Aorta (tissue), 5 donors: ENCODE measurements around the gene VSNL1. TPM values are rescaled to one million over a fixed set of nuclear protein-coding genes. Genes with fewer than 3 reads are reported as not detected.

Source experiments
- ATAC-seq: fragments of 200-7000 bp; cut with Tn5 transposase; one replicate; pipeline ENCODE4 v1.9.1; 2022; ENCODE audit warnings: moderate library complexity; ENCODE audit not compliant: low FRiP score
- DNase-seq, 2 donors: peaks; one replicate each; pipeline ENCODE4 v3.0.0-alpha.2; 2020
- H3K27ac ChIP-seq, 2 donors: one replicate each; pipeline ENCODE4 v1.5.1; 2013; ENCODE audit warnings: low read length in 2 of 2, mild to moderate bottlenecking in 2 of 2, moderate library complexity in 2 of 2, control low read depth in 1 of 2, inconsistent platforms in 1 of 2, low read depth in 1 of 2
- H3K27me3 ChIP-seq, 2 donors: one replicate each; pipeline ENCODE4 v1.6.1; 2013; ENCODE audit warnings: control low read depth in 1 of 2, low read length in 1 of 2, mild to moderate bottlenecking in 1 of 2, moderate library complexity in 1 of 2; ENCODE audit not compliant: insufficient read depth in 2 of 2, control insufficient read depth in 1 of 2
- H3K36me3 ChIP-seq, 2 donors: one replicate each; pipeline ENCODE4 v1.6.1; 2013; ENCODE audit warnings: control low read depth in 1 of 2, low read length in 1 of 2, mild to moderate bottlenecking in 1 of 2; ENCODE audit not compliant: insufficient read depth in 2 of 2, control insufficient read depth in 1 of 2
- H3K4me1 ChIP-seq, 2 donors: one replicate each; pipeline ENCODE4 v1.6.1; 2013; ENCODE audit warnings: low read length in 2 of 2, control low read depth in 1 of 2, mild to moderate bottlenecking in 1 of 2, moderate library complexity in 1 of 2; ENCODE audit not compliant: insufficient read depth in 2 of 2, control insufficient read depth in 1 of 2
- H3K4me3 ChIP-seq, 2 donors: one replicate each; pipeline ENCODE4 v1.5.1; 2013; ENCODE audit warnings: low read length in 2 of 2, control low read depth in 1 of 2, mild to moderate bottlenecking in 1 of 2
- H3K9me3 ChIP-seq: one replicate; pipeline ENCODE4 v1.6.1; 2013; ENCODE audit warnings: mild to moderate bottlenecking, low read length; ENCODE audit not compliant: control insufficient read depth
- WGBS, 2 donors: extraction: QIAGEN DNeasy Blood & Tissue Kit; methylation state at CpG; one replicate each; pipeline ENCODE4 v1.1.7; 2013; 5-methylcytosine and 5-hydroxymethylcytosine counted together
- intact Hi-C, 2 donors: fragments of 100-400 bp; cut with DNase I; formaldehyde crosslinking; loops; one replicate each; pipeline versions ENCODE4 v1.14.2 to v1.15.0; 2022
- polyA plus RNA-seq, 2 donors: library from polyadenylated mRNA; stranded (reverse); fragments of 200-250 nt; gene quantifications; one replicate each; pipeline ENCODE4 v1.2.3, GENCODE V29; 2013
- total RNA-seq, 2 donors: library from RNA; stranded (reverse); fragmentation: NEBNext Ultra II Directional; extraction: Animal tissue kit (Norgen Biotek cat#: 25700); gene quantifications; one replicate each; pipeline ENCODE4 v1.2.1, GENCODE V29; 2021
- donor health status: healthy with polysubstance abuse.
- donor health status: Bipolar disorder and iron deficiency.
- donor health status: DM: no; HTN: no; CAD: no.
- donor health status: DM: no; HTN: no; CAD: no.
- donor health status: DM: yes; HTN: yes; CAD: no.

VSNL1 gene
- total and polyA plus RNA-seq, 4 donors: not detected

- no peaks in the 10 kb centered on the region for H3K27me3 ChIP-seq
- H3K4me3 ChIP-seq: no peak overlapping the region
- no peaks in the 10 kb centered on the region for H3K4me1 ChIP-seq
- no peaks in the 10 kb centered on the region for H3K9me3 ChIP-seq
- intact Hi-C loops: no loop called here
- peaks cover 0 to 8% of the 10 kb centered on the region in 2 donors for H3K36me3 ChIP-seq
- DNase-seq: no peak
- H3K27ac ChIP-seq: no peak overlapping the region
- WGBS, 2 donors: 88 to 95% methylated on average over 1 of the region's 1 CpG
- no peak for ATAC-seq
Observed at GRCh38 chr2:17662723-17663122, 122.2 kb downstream of the VSNL1 start.

- WGBS, 2 donors: 90 to 99% methylated on average over 1 of the region's 1 CpG
- intact Hi-C loops: no loop called here
Observed at GRCh38 chr2:17664534-17664933, 124.0 kb downstream of the VSNL1 start.

GRCh38 chr2:17667898-17668297 is 127.4 kb downstream of the VSNL1 start:
- 28 to 29% methylated on average over 1 of the region's 1 CpG for WGBS, 2 donors
- ATAC-seq: no peak
- H3K9me3 ChIP-seq: no peaks in the 10 kb centered on the region
- DNase-seq: no peak
- no peak overlapping the region for H3K27ac ChIP-seq
- no peaks in the 10 kb centered on the region for H3K27me3 ChIP-seq
- no peak overlapping the region for H3K4me3 ChIP-seq
- peaks cover 0 to 4% of the 10 kb centered on the region in 2 donors for H3K36me3 ChIP-seq
- intact Hi-C loops: no loop called here
- no peaks in the 10 kb centered on the region for H3K4me1 ChIP-seq

More at GRCh38 chr2:17664534-17664933, 124.0 kb downstream of the VSNL1 start:
- Histone ChIP-seq H3K9me3 (no peaks in the 10 kb centered on the region), H3K4me1 (no peaks in the 10 kb centered on the region), H3K36me3 (peaks cover 0 to 8% of the 10 kb centered on the region in 2 donors), H3K27me3 (no peaks in the 10 kb centered on the region), H3K4me3 (no peak overlapping the region), H3K27ac (no peak overlapping the region)
- DNase-seq (no peak), ATAC-seq (no peak)

GRCh38 chr2:17672583-17673317 is 132.3 kb downstream of the VSNL1 start:
- 81 to 82% methylated on average over 7 of the region's 7 CpGs for WGBS, 2 donors
- no peaks in the 10 kb centered on the region for H3K36me3 ChIP-seq
- intact Hi-C loops: loop anchor here in 1 of 2 donors (10.0 kb wide), 1 partner anchor 898 kb away; no protein-coding TSS in a partner anchor

GRCh38 chr2:17674817-17675216 is 134.3 kb downstream of the VSNL1 start:
- Histone ChIP-seq H3K4me3 (no peak overlapping the region), H3K27ac (no peak overlapping the region), H3K27me3 (no peaks in the 10 kb centered on the region), H3K4me1 (no peaks in the 10 kb centered on the region), H3K36me3 (no peaks in the 10 kb centered on the region), H3K9me3 (no peaks in the 10 kb centered on the region)
- ATAC-seq (no peak), DNase-seq (no peak)
- intact Hi-C loops: loop anchor here in 1 of 2 donors (10.0 kb wide), 1 partner anchor 900 kb away; no protein-coding TSS in a partner anchor

More at GRCh38 chr2:17672583-17673317, 132.3 kb downstream of the VSNL1 start:
- no peaks in the 10 kb centered on the region for H3K4me1 ChIP-seq
- DNase-seq: no peak
- no peaks in the 10 kb centered on the region for H3K27me3 ChIP-seq
- H3K4me3 ChIP-seq: no peak overlapping the region
- no peak overlapping the region for H3K27ac ChIP-seq
- H3K9me3 ChIP-seq: no peaks in the 10 kb centered on the region
- no peak for ATAC-seq

- Histone ChIP-seq H3K36me3 (peaks cover 0 to 4% of the 10 kb centered on the region in 2 donors), H3K4me1 (no peaks in the 10 kb centered on the region), H3K27me3 (no peaks in the 10 kb centered on the region), H3K27ac (no peak overlapping the region), H3K9me3 (no peaks in the 10 kb centered on the region), H3K4me3 (no peak overlapping the region)
- ATAC-seq (no peak), DNase-seq (no peak)
- intact Hi-C loops: no loop called here
- WGBS, 2 donors: 98% methylated on average over 3 of the region's 3 CpGs
Observed at GRCh38 chr2:17680119-17680518, 139.6 kb downstream of the VSNL1 start.

GRCh38 chr2:17682098-17682857 is 141.8 kb downstream of the VSNL1 start:
- 59 to 60% methylated on average over 6 of the region's 6 CpGs for WGBS, 2 donors
- ATAC-seq: no peak
- H3K9me3 ChIP-seq: no peaks in the 10 kb centered on the region
- H3K27me3 ChIP-seq: no peaks in the 10 kb centered on the region
- H3K27ac ChIP-seq: no peak overlapping the region
- intact Hi-C loops: no loop called here
- H3K36me3 ChIP-seq: peaks cover 0 to 4% of the 10 kb centered on the region in 2 donors
- H3K4me3 ChIP-seq: no peak overlapping the region
- H3K4me1 ChIP-seq: no peaks in the 10 kb centered on the region
- no peak for DNase-seq

GRCh38 chr2:17683981-17684380 is 143.5 kb downstream of the VSNL1 start:
- Histone ChIP-seq H3K4me3 (no peak overlapping the region), H3K27ac (no peak overlapping the region), H3K27me3 (no peaks in the 10 kb centered on the region), H3K36me3 (peaks cover 0 to 4% of the 10 kb centered on the region in 2 donors), H3K4me1 (no peaks in the 10 kb centered on the region), H3K9me3 (no peaks in the 10 kb centered on the region)
- 93 to 97% methylated on average over 2 of the region's 2 CpGs for WGBS, 2 donors
- ATAC-seq: no peak
- intact Hi-C loops: no loop called here
- DNase-seq: no peak
